Femur (tissue), 1 donor: ENCODE data around the gene DNAJA4.
A peak's percentile ranks its signal among the peaks of the same experiment; 100 is the strongest.

Experiments
- DNase-seq: peaks from one replicate; pipeline ENCODE4 v3.0.0-alpha.2; 2017

Gene DNAJA4

GRCh38 chr15:78317145-78317836 is 52.9 kb downstream of the DNAJA4 start:
- no peak for DNase-seq

DNA sequence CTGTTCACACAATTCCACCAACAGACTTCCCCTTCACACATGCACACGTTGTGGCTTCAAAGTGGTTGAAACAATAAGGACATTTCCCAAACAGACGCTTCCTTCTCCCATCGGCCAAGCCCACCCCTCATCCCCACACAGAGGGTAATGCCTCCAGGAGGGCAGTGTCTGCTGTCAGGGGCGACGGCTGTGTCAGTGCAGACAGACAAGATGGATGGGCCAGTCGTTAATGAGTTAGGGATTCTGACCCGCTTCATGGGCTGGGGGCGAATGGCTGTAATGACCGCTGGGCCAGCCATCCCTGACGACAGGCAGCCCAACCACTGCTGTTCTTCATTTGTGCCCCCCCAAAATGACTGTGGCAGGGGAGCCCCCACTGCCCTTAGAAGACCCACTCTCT is 55.2 kb downstream of the DNAJA4 start:
- DNase-seq, result no peak

DNA sequence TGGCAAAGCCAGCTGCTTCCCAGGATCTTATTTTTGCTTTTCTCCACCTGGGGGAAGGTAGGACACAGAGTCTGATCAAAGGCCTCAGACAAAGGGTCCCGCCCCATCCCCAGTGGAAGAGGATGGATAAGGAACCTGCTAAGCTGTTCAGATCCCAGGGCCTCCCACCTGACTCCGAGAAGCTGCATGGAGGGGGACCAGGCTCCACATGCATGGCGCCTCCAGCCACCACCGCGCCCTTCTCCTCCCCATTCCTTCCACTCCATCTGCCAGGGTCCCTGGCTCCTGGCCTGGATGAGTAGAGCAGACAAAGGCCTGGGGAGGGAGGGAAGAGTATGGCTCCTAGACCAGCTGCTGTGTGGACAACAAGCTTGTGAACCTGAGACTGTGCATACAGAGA is 55.8 kb downstream of the DNAJA4 start:
- no peak for DNase-seq

DNA sequence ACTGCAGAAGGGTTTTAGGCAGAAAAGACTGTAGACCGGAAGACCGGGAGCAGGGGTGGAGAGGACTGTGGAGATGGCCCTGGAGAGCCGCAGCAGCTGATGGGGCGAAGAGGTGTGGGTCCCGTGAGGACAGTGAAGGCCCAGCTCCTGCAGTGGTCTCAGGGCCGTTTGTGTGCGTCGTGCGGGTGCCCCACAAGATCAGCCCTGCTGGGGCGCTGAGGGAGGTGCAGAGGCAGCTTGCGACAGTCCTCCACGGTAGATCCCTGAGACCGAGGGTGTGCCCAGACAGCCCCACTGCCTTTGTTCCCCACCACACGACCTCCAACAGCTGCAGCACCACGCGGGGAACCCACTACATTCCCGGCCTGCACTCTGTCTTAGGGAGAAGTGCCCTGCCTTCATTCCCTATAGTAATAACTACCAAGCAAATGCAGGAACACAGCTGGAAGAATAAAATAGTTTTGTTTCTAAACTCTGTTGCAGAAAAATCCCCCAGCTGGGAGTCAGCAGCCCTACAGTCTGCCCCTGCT is 56.7 kb downstream of the DNAJA4 start:
- no peak for DNase-seq

- DNase-seq, result no peak
These were observed 57.4 kb downstream of the DNAJA4 start for GRCh38 chr15:78321786-78322185.

DNA sequence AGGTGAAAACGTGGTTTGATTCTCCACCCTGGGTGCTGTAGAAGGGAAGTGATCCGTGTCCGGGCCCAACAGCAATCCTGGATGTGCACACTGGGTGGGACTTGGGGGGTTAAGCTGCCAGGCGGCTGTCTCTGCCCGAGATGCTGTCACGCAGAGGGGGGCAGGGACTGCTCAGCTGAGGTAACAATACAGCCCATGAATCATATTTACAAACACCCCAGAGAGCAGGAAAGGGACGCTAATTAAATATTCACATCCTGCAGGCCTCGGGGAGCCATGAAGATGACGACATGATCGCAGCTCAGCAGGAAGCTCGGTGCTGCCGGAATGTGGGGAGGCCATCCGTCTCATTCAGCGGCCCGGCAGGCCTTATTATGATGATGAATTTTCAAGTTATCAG is 57.9 kb downstream of the DNAJA4 start:
- peak; percentile 50 for DNase-seq

GRCh38 chr15:78322724-78323521 is 58.6 kb downstream of the DNAJA4 start:
- DNase-seq, result no peak

DNA sequence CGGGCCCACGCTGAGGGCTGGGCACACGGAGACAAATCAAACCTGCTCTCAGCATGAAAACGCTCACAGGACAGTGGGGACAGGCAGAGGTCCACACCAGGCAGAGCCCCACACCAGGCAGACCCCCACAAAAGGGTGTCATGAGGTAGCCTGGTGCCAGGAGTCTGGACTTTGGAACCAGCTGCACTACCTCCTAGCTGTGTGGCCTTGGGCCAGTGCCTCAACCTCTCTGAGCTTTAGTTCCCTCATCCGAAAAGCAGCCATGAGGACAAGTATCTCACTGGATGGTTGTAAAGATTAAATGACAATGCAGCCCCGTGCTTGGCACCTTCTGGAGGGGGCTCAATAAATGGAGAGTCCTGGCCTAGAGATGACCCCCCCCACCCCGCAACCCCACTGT is 59.3 kb downstream of the DNAJA4 start:
- no peak for DNase-seq

DNA sequence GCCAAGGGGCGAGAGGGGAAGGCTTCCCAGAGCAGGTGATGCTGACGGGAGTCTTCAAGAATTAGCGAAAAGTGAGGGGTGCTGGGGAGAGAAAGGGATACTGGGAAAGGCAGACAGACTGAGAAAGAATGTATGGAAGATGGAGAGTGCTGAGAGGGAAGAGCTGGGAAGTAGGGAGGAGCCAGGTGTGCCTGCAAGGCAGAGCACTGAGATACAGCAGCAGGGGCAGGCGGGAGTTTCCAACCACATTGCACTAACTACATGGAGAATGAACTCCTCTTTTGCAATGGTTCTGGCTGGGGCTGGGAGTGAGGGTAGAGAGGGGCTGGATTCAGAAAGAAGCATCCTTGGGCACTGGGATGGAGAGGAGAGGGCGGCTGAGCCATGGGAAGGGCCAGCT is 59.8 kb downstream of the DNAJA4 start:
- no peak for DNase-seq

GRCh38 chr15:78325092-78325843 is 60.9 kb downstream of the DNAJA4 start:
- DNase-seq, result no peak

GRCh38 chr15:78327466-78327865 is 63.1 kb downstream of the DNAJA4 start:
- DNase-seq, result no peak

- no peak for DNase-seq
These were observed 65.3 kb downstream of the DNAJA4 start for GRCh38 chr15:78329625-78330024.
